ENCODE measurements around the gene POLD4. TPM values are rescaled to one million over a fixed set of nuclear protein-coding genes. Genes with fewer than 3 reads are reported as not detected.

Gene POLD4
- total RNA-seq, 1 experiment from 2014 or later = 19.5 TPM

- Histone ChIP-seq H3K14ac (ENCODE audit: insufficient read depth, low read length) (no peak overlapping the region; the same call in 1 of the 2 replicates), H3K9ac (ENCODE audit: extremely low read depth, insufficient read length, low read length) (no peak overlapping the region), H3K27me3 (ENCODE audit: insufficient read depth, low read length) (no peaks in the 10 kb centered on the region), H2BK15ac (ENCODE audit: low read depth, low read length) (no peak overlapping the region), H3K27ac (ENCODE audit: insufficient read length, low read depth, low read length) (no peak overlapping the region), H2AK5ac (ENCODE audit: insufficient read length, low read length) (no peak overlapping the region), H2BK12ac (ENCODE audit: insufficient read length, low read depth, low read length) (no peak overlapping the region), H2BK120ac (ENCODE audit: low read depth, low read length, poor library complexity, severe bottlenecking) (no peak overlapping the region), H3K9me3 (ENCODE audit: control insufficient read depth, low read depth, low read length) (no peaks in the 10 kb centered on the region), H3K18ac (ENCODE audit: insufficient read length, low read depth, low read length) (no peak overlapping the region), H2AFZ (ENCODE audit: low read length) (no peak overlapping the region), H4K8ac (replicated peaks; ENCODE audit: insufficient read length, low read depth, low read length) (no peak overlapping the region), H2BK20ac (ENCODE audit: low read depth, low read length, poor library complexity, severe bottlenecking) (no peak overlapping the region), H4K5ac (ENCODE audit: insufficient read length, low read depth, low read length) (no peak overlapping the region), H4K91ac (ENCODE audit: insufficient read length, low read depth, low read length) (no peak overlapping the region), H3K4me2 (ENCODE audit: insufficient read depth, insufficient read length, low read length) (no peak overlapping the region), H3K56ac (ENCODE audit: insufficient read length, low read depth, low read length) (no peak overlapping the region), H3T11ph (ENCODE audit: low read length) (no peak overlapping the region), H3K4ac (ENCODE audit: low read depth, low read length) (no peak overlapping the region), H3K79me1 (ENCODE audit: insufficient read depth, low read depth, low read length, poor library complexity, severe bottlenecking) (no peaks in the 10 kb centered on the region), H3K23me2 (ENCODE audit: insufficient read length, low read depth, low read length, poor library complexity, severe bottlenecking) (no peaks in the 10 kb centered on the region), H3K79me2 (ENCODE audit: insufficient read depth, low read length) (no peaks in the 10 kb centered on the region), H3K23ac (ENCODE audit: insufficient read length, low read depth, low read length) (no peak overlapping the region), H2BK5ac (ENCODE audit: insufficient read length, low read length) (no peak overlapping the region), H3K4me1 (ENCODE audit: insufficient read depth, low read length) (no peaks in the 10 kb centered on the region), H4K20me1 (ENCODE audit: control insufficient read depth, insufficient read depth, insufficient read length) (no peaks in the 10 kb centered on the region)
- Mint-ChIP-seq H3K27me3 (ENCODE audit: low read depth) (peaks cover 6% of the 10 kb centered on the region), H3K36me3 (ENCODE audit: insufficient read depth in 1 of 3, low read depth in 3 of 3) (peaks cover 0 to 21% (median 8%) of the 10 kb centered on the region in 3 experiments; a peak in 5 of 7 replicates), H3K4me3 (no peak overlapping the region), H3K9me3 (no peaks in the 10 kb centered on the region), H3K4me1 (peaks cover 2% of the 10 kb centered on the region in 2 experiments; a peak in 3 of 4 replicates), H3K27ac (no peak overlapping the region; a peak in 1 of 7 replicates)
- TF ChIP-seq CTCF (conservative IDR thresholded peaks at IDR 0.05) = no peak
- WGBS (ENCODE audit: extremely low coverage, insufficient read length, low lambda C conversion rate) = no CpG with 5 or more reads among the region's 14 CpGs
- DNase-seq = no peak
Observed at GRCh38 chr11:67309661-67310061, 43.7 kb downstream of the POLD4 start.

Measured in H9 (cell line).